ENCODE measurements around the gene HAPLN3.

GRCh38 chr15:88918738-88919137, 23.4 kb upstream of the HAPLN3 start:
- TF ChIP-seq, protein P1, sequence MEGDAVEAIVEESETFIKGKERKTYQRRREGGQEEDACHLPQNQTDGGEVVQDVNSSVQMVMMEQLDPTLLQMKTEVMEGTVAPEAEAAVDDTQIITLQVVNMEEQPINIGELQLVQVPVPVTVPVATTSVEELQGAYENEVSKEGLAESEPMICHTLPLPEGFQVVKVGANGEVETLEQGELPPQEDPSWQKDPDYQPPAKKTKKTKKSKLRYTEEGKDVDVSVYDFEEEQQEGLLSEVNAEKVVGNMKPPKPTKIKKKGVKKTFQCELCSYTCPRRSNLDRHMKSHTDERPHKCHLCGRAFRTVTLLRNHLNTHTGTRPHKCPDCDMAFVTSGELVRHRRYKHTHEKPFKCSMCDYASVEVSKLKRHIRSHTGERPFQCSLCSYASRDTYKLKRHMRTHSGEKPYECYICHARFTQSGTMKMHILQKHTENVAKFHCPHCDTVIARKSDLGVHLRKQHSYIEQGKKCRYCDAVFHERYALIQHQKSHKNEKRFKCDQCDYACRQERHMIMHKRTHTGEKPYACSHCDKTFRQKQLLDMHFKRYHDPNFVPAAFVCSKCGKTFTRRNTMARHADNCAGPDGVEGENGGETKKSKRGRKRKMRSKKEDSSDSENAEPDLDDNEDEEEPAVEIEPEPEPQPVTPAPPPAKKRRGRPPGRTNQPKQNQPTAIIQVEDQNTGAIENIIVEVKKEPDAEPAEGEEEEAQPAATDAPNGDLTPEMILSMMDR (IDR thresholded peaks at IDR 0.05), result no peak
- TF ChIP-seq EP300 (IDR thresholded peaks at IDR 0.05), result no peak
